H9 (cell line): ENCODE data around the gene CDS1. TPM values are rescaled to one million over a fixed set of nuclear protein-coding genes. Genes with fewer than 3 reads are reported as not detected.

Experiments
- DNase-seq: peaks from one replicate; pipeline ENCODE4 v3.0.0-alpha.2; 2017
- H2AFZ ChIP-seq: one replicate; pipeline ENCODE4 v1.6.1; 2013; ENCODE audit warnings: mild to moderate bottlenecking, low read length, control low read depth, moderate library complexity
- H2AK5ac ChIP-seq: 2 replicates; pipeline ENCODE4 v1.6.1; 2013; ENCODE audit warnings: low read length, control low read depth, mixed read lengths; ENCODE audit not compliant: insufficient read length
- H2BK120ac ChIP-seq: one replicate; pipeline ENCODE4 v1.6.1; 2013; ENCODE audit warnings: low read depth, mild to moderate bottlenecking, low read length, control low read depth, inconsistent platforms; ENCODE audit not compliant: poor library complexity, severe bottlenecking
- H2BK12ac ChIP-seq: 2 replicates; pipeline ENCODE4 v1.6.1; 2013; ENCODE audit warnings: low read length, control low read depth, mixed read lengths, low read depth; ENCODE audit not compliant: insufficient read length
- H2BK15ac ChIP-seq: 2 replicates; pipeline ENCODE4 v1.6.1; 2013; ENCODE audit warnings: low read depth, low read length, control low read depth
- H2BK20ac ChIP-seq: one replicate; pipeline ENCODE4 v1.6.1; 2013; ENCODE audit warnings: low read depth, mild to moderate bottlenecking, low read length, control low read depth, inconsistent platforms; ENCODE audit not compliant: poor library complexity, severe bottlenecking
- H2BK5ac ChIP-seq: 2 replicates; pipeline ENCODE4 v1.6.1; 2013; ENCODE audit warnings: low read length, control low read depth, mixed read lengths; ENCODE audit not compliant: insufficient read length
- H3K14ac ChIP-seq: 2 replicates; pipeline ENCODE4 v1.6.1; 2013; ENCODE audit warnings: low read length, control low read depth; ENCODE audit not compliant: insufficient read depth
- H3K18ac ChIP-seq: 2 replicates; pipeline ENCODE4 v1.6.1; 2013; ENCODE audit warnings: low read depth, mild to moderate bottlenecking, mixed read lengths, low read length, control low read depth; ENCODE audit not compliant: insufficient read length
- H3K23ac ChIP-seq: 2 replicates; pipeline ENCODE4 v1.6.1; 2013; ENCODE audit warnings: low read length, control low read depth, mixed read lengths, low read depth; ENCODE audit not compliant: insufficient read length
- H3K23me2 ChIP-seq: 2 replicates; pipeline ENCODE4 v1.6.1; 2013; ENCODE audit warnings: low read depth, mild to moderate bottlenecking, mixed read lengths, low read length, control low read depth; ENCODE audit not compliant: insufficient read length, poor library complexity, severe bottlenecking
- H3K27ac ChIP-seq: 2 replicates; pipeline ENCODE4 v1.5.1; 2013; ENCODE audit warnings: low read length, control low read depth, mixed read lengths, low read depth; ENCODE audit not compliant: insufficient read length
- H3K27me3 ChIP-seq: 2 replicates; pipeline ENCODE4 v1.6.1; 2013; ENCODE audit warnings: low read length, control low read depth, inconsistent platforms; ENCODE audit not compliant: insufficient read depth
- H3K4ac ChIP-seq: 2 replicates; pipeline ENCODE4 v1.6.1; 2013; ENCODE audit warnings: low read depth, mild to moderate bottlenecking, control low read depth, inconsistent platforms, low read length, moderate library complexity
- H3K4me1 ChIP-seq: 2 replicates; pipeline ENCODE4 v1.6.1; 2013; ENCODE audit warnings: low read length, control low read depth, inconsistent platforms; ENCODE audit not compliant: insufficient read depth
- H3K4me2 ChIP-seq: 2 replicates; pipeline ENCODE4 v1.6.1; 2013; ENCODE audit warnings: low read length, control low read depth, mixed read lengths; ENCODE audit not compliant: insufficient read length, insufficient read depth
- H3K56ac ChIP-seq: 2 replicates; pipeline ENCODE4 v1.6.1; 2013; ENCODE audit warnings: low read depth, mild to moderate bottlenecking, mixed read lengths, low read length, control low read depth; ENCODE audit not compliant: insufficient read length
- H3K79me1 ChIP-seq: 2 replicates; pipeline ENCODE4 v1.6.1; 2013; ENCODE audit warnings: low read depth, mild to moderate bottlenecking, moderate library complexity, low read length, control low read depth, inconsistent platforms; ENCODE audit not compliant: insufficient read depth, poor library complexity, severe bottlenecking
- H3K79me2 ChIP-seq: 2 replicates; pipeline ENCODE4 v1.6.1; 2013; ENCODE audit warnings: low read length, control low read depth, inconsistent platforms; ENCODE audit not compliant: insufficient read depth
- H3K9ac ChIP-seq: 2 replicates; pipeline ENCODE4 v1.6.1; 2013; ENCODE audit warnings: low read length, control low read depth, mixed read lengths; ENCODE audit not compliant: insufficient read length; ENCODE audit errors: extremely low read depth
- H3K9me3 ChIP-seq: one replicate; pipeline ENCODE4 v1.6.1; 2013; ENCODE audit warnings: low read depth, low read length, inconsistent platforms; ENCODE audit not compliant: control insufficient read depth
- H3T11ph ChIP-seq: one replicate; pipeline ENCODE4 v1.6.1; 2013; ENCODE audit warnings: mild to moderate bottlenecking, low read length, control low read depth, inconsistent platforms
- H4K20me1 ChIP-seq: one replicate; pipeline ENCODE4 v1.6.1; 2013; ENCODE audit not compliant: control insufficient read depth, insufficient read length, insufficient read depth
- H4K5ac ChIP-seq: 2 replicates; pipeline ENCODE4 v1.6.1; 2013; ENCODE audit warnings: low read depth, mild to moderate bottlenecking, mixed read lengths, low read length, control low read depth; ENCODE audit not compliant: insufficient read length
- H4K8ac ChIP-seq: replicated peaks from 2 replicates; pipeline ENCODE4 v1.6.1; 2013; ENCODE audit warnings: low read length, control low read depth, mixed read lengths, low read depth; ENCODE audit not compliant: insufficient read length
- H4K91ac ChIP-seq: 2 replicates; pipeline ENCODE4 v1.6.1; 2013; ENCODE audit warnings: low read depth, mild to moderate bottlenecking, moderate library complexity, mixed read lengths, low read length, control low read depth; ENCODE audit not compliant: insufficient read length
- H3K27ac Mint-ChIP-seq, 3 experiments: 2 replicates in 2 of 3; 3 replicates in 1 of 3; pipeline ENCODE4 v1.8.0; 2020 to 2021; ENCODE audit warnings: mixed read lengths in 3 of 3, mild to moderate bottlenecking in 1 of 3, moderate library complexity in 1 of 3
- H3K27me3 Mint-ChIP-seq: 2 replicates; pipeline ENCODE4 v1.8.0; 2021; ENCODE audit warnings: low read depth, mild to moderate bottlenecking, moderate library complexity, mixed read lengths
- H3K36me3 Mint-ChIP-seq, 3 experiments: 2 replicates in 2 of 3; 3 replicates in 1 of 3; pipeline ENCODE4 v1.8.0; 2020 to 2021; ENCODE audit warnings: low read depth in 3 of 3, mixed read lengths in 3 of 3; ENCODE audit not compliant: insufficient read depth in 1 of 3
- H3K4me1 Mint-ChIP-seq, 2 experiments: 2 replicates each; pipeline ENCODE4 v1.8.0; 2020; ENCODE audit warnings: mixed read lengths in 2 of 2
- H3K4me3 Mint-ChIP-seq, 2 experiments: 2 replicates in 1 of 2; 3 replicates in 1 of 2; pipeline ENCODE4 v1.8.0; 2020 to 2021; ENCODE audit warnings: mild to moderate bottlenecking in 2 of 2, mixed read lengths in 2 of 2, moderate library complexity in 1 of 2
- H3K9me3 Mint-ChIP-seq, 2 experiments: 2 replicates in 1 of 2; 3 replicates in 1 of 2; pipeline ENCODE4 v1.8.0; 2020; ENCODE audit warnings: mild to moderate bottlenecking in 2 of 2, mixed read lengths in 2 of 2, moderate library complexity in 1 of 2
- CTCF ChIP-seq: fragments of 200-600 bp; sonication (generic); conservative IDR thresholded peaks from 3 replicates; pipeline ENCODE4 v1.8.0; 2021; ENCODE audit warnings: antibody characterized with exemption, mild to moderate bottlenecking
- WGBS: extraction: QIAGEN DNeasy Blood & Tissue Kit; methylation state at CpG from one replicate; pipeline ENCODE4 v1.1.7; 2013; ENCODE audit warnings: missing lambda C conversion rate, low lambda C conversion rate, mixed read lengths; ENCODE audit not compliant: insufficient read length; ENCODE audit errors: extremely low coverage; 5-methylcytosine and 5-hydroxymethylcytosine counted together
- total RNA-seq: library from RNA; stranded (reverse); gene quantifications from 2 replicates; pipeline ENCODE4 v1.2.1, GENCODE V29; 2021

Gene CDS1
- total RNA-seq, 1 experiment from 2014 or later = 7.5 TPM

DNA sequence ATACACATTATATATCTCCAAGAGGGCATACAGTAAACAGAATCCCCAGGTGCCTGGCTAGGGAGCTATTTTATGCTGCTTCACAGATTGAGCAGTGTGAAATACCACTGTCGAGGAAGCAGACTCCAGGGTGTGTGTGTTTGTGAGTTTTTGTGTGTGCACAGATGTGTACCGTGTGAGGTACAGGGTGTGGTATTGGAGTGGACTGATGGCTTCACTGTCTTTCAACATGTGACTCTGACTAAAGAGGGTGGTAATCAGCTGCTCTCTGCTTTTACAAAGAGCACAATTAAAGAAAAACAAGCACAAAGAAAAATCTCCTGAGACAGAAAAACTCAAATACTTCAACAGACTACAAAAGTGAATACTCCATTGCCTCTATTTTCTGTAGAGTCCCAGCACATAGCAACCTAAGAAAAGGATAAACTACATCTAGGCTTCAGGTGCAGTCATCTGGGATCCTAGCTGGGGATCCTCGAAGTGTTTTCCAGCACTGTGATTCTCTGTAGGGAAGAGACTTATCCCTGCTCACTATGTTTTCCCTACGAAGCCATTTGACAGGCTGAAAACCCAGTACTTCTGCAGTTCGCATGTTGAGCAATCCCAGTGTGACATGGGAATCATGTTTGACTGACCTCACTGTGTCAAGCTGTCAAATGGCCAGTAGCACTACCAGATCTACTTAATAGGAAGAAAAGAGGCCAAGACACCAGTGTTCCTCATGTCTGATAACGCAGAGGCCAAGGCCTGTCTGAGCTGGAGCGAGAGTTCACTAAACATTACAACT lies 100.3 kb downstream of the CDS1 start:
- Histone ChIP-seq H3T11ph (no peak overlapping the region), H2BK12ac (no peak overlapping the region), H2BK5ac (no peak overlapping the region), H2BK15ac (no peak overlapping the region), H3K27ac (no peak overlapping the region), H3K27me3 (no peaks in the 10 kb centered on the region), H4K8ac (no peak overlapping the region), H3K23ac (no peak overlapping the region), H3K23me2 (no peaks in the 10 kb centered on the region), H2BK20ac (no peak overlapping the region), H4K91ac (no peak overlapping the region), H2AK5ac (no peak overlapping the region), H4K5ac (no peak overlapping the region), H2AFZ (no peak overlapping the region), H3K9me3 (no peaks in the 10 kb centered on the region), H3K18ac (no peak overlapping the region), H3K9ac (no peak overlapping the region), H3K14ac (no peak overlapping the region), H3K79me1 (no peaks in the 10 kb centered on the region), H3K4me2 (no peak overlapping the region), H3K4ac (no peak overlapping the region), H4K20me1 (no peaks in the 10 kb centered on the region), H3K56ac (no peak overlapping the region), H3K4me1 (no peaks in the 10 kb centered on the region), H3K79me2 (no peaks in the 10 kb centered on the region), H2BK120ac (no peak overlapping the region)
- Mint-ChIP-seq H3K27me3 (no peaks in the 10 kb centered on the region), H3K27ac (peak overlapping the region; percentile 59 to 91 (median 73); a peak in 4 of 7 replicates), H3K9me3 (no peaks in the 10 kb centered on the region), H3K4me3 (no peak overlapping the region), H3K4me1 (peaks cover 4 to 12% of the 10 kb centered on the region in 2 experiments; a peak in 3 of 4 replicates), H3K36me3 (peaks cover 20 to 62% (median 59%) of the 10 kb centered on the region in 3 experiments; a peak in 6 of 7 replicates)
- DNase-seq = no peak
- TF ChIP-seq CTCF = no peak
- WGBS = no CpG with 5 or more reads among the region's 7 CpGs
